Measurements from ENCODE around the gene ABTB1.

ABTB1 gene

GRCh38 chr3:127672429-127673190 lies at the start of gene ABTB1:
ABTB1 (plus strand) TSS chr3:127672952; CDS start chr3:127673026, 74 bp downstream.
- peak within 1 kb of the TSS; percentile 64 for H3K4me3 ChIP-seq (ENCODE audit: low read depth, low read length)
- TF ChIP-seq CTCF (IDR thresholded peaks at IDR 0.05; ENCODE audit: control insufficient read depth, extremely low read depth, insufficient read depth): no peak
- DNase-seq (ENCODE audit: low read depth): no peak

GRCh38 chr3:127624063-127624462 lies 48.7 kb upstream of the ABTB1 start:
- no peak overlapping the region for H3K4me3 ChIP-seq (ENCODE audit: low read depth, low read length)
- no peak for DNase-seq (ENCODE audit: low read depth)
- no peak for TF ChIP-seq CTCF (IDR thresholded peaks at IDR 0.05; ENCODE audit: control insufficient read depth, extremely low read depth, insufficient read depth)

- no peak for DNase-seq (ENCODE audit: low read depth)
- TF ChIP-seq CTCF (IDR thresholded peaks at IDR 0.05; ENCODE audit: control insufficient read depth, extremely low read depth, insufficient read depth): no peak
Observed at GRCh38 chr3:127625821-127626220, 46.9 kb upstream of the ABTB1 start.

GRCh38 chr3:127628426-127628787 lies 44.3 kb upstream of the ABTB1 start:
- DNase-seq (ENCODE audit: low read depth): no peak
- H3K4me3 ChIP-seq (ENCODE audit: low read depth, low read length): no peak overlapping the region; the same call in 1 of the 2 replicates
- no peak for TF ChIP-seq CTCF (IDR thresholded peaks at IDR 0.05; ENCODE audit: control insufficient read depth, extremely low read depth, insufficient read depth)

More at GRCh38 chr3:127625821-127626220, 46.9 kb upstream of the ABTB1 start:
- no peak overlapping the region for H3K4me3 ChIP-seq (ENCODE audit: low read depth, low read length)

- no peak for DNase-seq (ENCODE audit: low read depth)
- peak within 1 kb of the TSS; percentile 90 for H3K4me3 ChIP-seq (ENCODE audit: low read depth, low read length)
- no peak for TF ChIP-seq CTCF (IDR thresholded peaks at IDR 0.05; ENCODE audit: control insufficient read depth, extremely low read depth, insufficient read depth)
Observed at GRCh38 chr3:127628788-127629466, 43.8 kb upstream of the ABTB1 start, which contains the start of gene PODXL2. PODXL2 (plus strand) TSS chr3:127629185; CDS start chr3:127629220, 35 bp downstream.

GRCh38 chr3:127629467-127630403 lies 43.0 kb upstream of the ABTB1 start:
- H3K4me3 ChIP-seq (ENCODE audit: low read depth, low read length): peak overlapping the region; percentile 90
- no peak for TF ChIP-seq CTCF (IDR thresholded peaks at IDR 0.05; ENCODE audit: control insufficient read depth, extremely low read depth, insufficient read depth)
- DNase-seq (ENCODE audit: low read depth): no peak

Data from LNCaP clone FGC (cell line).